RCC 7860 (cell line): Measurements from ENCODE around the gene SUB1.
"Not testable (repeated sequence)": the region's sequence is repeated elsewhere in the genome, so short reads cannot be mapped to it uniquely, and the experiment has no call there.

Source experiments
- DNase-seq: peaks from one replicate; pipeline ENCODE4 v3.0.0-alpha.2; 2015; ENCODE audit warnings: low spot score
- FAIRE-seq: peaks from 2 replicates; lab custom pipeline; 2012; peaks lifted over from hg19 to GRCh38; lab: Jason Lieb, UNC

Gene SUB1

DNA sequence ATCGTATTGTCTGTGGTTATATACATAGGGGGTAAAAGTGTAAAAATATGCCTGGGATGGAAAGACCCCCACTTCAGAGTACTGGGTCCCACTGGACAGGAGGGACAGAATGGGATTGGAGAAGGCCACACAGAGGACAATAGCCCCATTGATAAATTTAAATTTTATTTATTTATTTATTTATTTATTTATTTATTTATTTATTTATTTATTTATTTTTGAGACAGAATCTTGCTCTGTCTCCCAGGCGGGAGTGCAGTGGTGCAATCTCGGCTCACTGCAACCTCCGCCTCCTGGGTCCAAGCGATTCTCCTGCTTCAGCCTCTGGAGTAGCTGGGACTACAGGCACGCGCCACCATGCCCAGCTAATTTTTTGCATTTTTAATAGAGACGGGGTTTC lies 47.7 kb downstream of the SUB1 start:
- DNase-seq, FAIRE-seq: not testable (repeated sequence)

DNA sequence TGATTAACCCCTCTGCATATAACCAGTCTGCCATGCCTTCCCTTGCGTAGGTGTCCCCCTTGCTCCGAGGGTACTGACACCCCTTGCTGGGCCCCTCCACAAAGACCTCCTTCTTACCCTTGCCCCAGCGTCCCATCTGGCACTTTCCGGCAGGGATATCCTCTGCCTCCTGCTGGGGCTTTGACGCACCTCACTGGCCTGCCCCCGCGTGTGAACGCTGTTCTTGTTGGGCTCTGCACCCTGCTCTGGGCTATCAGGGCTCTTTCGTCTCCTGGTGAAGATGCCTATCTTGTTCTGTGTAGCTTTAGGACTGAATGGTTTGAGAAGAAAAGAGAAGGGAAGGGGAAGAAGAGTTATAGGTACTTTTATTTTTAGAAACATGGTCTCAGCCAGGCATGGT lies 53.0 kb downstream of the SUB1 start:
- FAIRE-seq = no peak
- no peak for DNase-seq

DNA sequence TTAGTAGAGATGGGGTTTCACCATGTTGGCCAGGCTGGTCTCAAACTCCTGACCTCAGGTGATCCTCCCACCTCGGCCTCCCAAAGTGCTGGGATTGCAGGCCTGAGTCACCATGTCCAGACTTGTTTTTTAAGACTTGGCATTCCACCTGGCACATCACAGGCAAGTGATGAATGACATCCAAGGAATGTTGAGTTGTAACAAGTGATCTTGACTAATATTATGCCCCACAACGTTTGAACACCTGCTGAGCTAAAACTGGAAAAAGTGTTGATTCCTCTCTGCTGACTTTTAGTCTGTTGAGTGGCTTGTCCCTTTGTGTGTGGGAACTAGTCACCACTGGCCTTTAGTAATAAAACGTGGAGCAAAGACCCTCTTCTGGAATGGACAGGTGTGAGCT lies 54.6 kb downstream of the SUB1 start:
- FAIRE-seq (no peak), DNase-seq (no peak)

GRCh38 chr5:32642276-32643002 lies 57.1 kb downstream of the SUB1 start:
- DNase-seq (no peak), FAIRE-seq (no peak)

DNA sequence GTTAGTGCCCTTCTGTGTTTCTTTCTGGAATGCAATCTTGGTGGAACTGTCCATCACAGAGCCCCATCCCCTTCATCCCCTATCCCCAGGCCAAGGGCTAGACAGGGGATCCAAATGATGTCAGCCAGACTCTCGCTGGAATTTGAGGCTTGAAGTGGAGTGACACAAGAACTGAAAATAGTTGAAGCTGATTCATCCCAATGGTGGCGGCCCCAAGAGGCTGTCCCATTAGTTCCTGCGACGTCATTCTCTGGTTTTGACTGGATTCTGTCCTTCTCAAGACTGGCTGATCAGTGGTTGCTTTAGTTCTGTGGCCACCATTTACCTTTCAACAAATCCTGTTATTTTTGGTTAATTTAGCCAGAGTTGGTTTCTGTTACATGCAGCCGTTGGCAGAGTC lies 59.9 kb downstream of the SUB1 start:
- no peak for DNase-seq
- FAIRE-seq = no peak

GRCh38 chr5:32646061-32646969 lies 61.0 kb downstream of the SUB1 start:
- DNase-seq (no peak), FAIRE-seq (no peak)

- FAIRE-seq (no peak), DNase-seq (no peak)
Measured at GRCh38 chr5:32651088-32651487, 65.7 kb downstream of the SUB1 start.

- no peak for DNase-seq
- FAIRE-seq = no peak
Measured at GRCh38 chr5:32651638-32652037, 66.3 kb downstream of the SUB1 start.
